GM18519 (cell line): ENCODE measurements around the gene MAPK8IP3.

Experiments used
- ATAC-seq: cut with Tn5 transposase; IDR thresholded peaks from one replicate; pipeline ENCODE4 v1.9.1; 2021; ENCODE audit warnings: mild to moderate bottlenecking, moderate library complexity; ENCODE audit not compliant: unreplicated experiment, low FRiP score

MAPK8IP3 gene

GRCh38 chr16:1705688-1706385 is at the start of gene MAPK8IP3:
MAPK8IP3 (plus strand) TSS chr16:1706195; CDS start chr16:1706340, 145 bp downstream.
- ATAC-seq = peak; percentile 71

DNA sequence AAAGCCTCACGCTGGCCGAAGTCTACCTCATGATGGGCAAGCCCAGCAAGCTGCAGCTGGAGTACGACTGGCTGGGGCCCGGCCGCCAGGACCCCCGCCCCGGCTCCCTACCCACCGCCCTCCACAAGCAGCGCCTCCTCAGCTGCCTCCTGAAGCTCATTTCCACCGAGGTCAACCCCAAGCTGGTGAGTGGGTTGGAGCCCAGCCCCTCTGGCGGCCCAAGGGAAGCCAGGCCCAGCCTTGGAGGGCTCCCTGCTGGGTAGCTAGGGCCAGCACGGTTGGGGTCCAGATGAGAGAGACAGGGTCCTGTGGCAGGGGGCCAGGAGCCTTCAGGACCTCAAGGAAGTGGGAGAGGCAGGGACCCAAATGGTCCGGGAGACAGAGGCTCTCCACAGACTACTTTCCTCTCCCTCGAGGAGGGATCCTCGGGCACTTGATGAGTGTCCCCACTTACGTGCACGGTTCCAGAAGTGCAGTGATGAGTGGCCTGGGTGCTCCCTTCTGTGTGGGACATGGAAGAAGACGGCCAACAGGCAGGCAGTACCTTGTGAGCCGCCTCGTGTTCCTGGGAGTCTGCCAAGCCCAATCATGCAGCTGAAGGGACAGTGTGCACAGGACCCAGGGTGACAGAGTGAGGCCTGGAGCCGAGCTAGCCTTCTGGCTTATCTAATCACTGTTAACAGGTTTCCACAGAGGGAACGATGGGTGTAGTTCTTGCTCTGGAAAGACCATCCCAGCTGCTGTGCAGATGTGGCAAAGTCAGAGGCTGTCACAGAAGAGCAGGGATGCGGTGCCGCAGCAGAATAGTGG is 49.0 kb upstream of the MAPK8IP3 start:
- ATAC-seq = no peak

GRCh38 chr16:1657841-1658240 is 48.2 kb upstream of the MAPK8IP3 start:
- no peak for ATAC-seq

- ATAC-seq = no peak
Measured at GRCh38 chr16:1659031-1659430, 47.0 kb upstream of the MAPK8IP3 start.

DNA sequence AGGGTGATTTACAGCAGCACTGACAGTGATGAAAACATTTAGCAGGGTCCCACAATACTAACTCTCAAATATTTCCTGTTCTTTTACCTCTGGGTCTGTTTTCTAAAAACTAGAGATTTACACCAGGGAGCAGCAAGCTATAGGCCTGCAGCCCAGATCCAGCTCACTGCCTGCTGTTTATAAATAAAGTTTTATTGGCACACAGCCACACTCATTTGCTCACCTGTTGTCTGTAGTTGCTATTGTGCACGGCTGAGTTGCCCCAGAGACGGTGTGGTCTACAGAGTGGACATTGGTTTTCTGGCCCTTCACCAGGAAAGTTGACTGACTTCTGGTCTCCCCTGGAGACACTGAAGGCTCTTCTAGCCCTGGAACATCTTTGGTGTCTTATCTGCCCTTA is 44.2 kb upstream of the MAPK8IP3 start:
- ATAC-seq = no peak

DNA sequence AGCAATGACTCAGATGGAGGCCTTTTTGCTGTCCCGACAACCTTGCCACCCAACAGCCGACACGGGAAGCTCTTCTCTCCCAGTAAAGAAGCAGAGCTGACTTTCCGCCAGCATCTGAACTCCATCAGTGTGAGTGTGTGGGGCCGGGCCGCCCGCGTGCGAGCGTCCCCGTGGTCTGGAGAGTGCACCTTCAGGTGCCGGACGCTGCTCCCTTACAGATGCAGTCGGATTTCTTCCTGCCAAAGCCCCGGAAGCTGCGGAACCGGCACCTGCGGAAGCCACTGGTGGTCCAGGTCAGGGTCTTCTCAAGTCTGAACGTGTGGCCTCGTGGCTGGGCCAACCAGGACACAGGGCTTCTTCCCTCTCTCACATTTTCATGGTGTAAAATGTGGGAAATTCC is 43.5 kb upstream of the MAPK8IP3 start:
- no peak for ATAC-seq

DNA sequence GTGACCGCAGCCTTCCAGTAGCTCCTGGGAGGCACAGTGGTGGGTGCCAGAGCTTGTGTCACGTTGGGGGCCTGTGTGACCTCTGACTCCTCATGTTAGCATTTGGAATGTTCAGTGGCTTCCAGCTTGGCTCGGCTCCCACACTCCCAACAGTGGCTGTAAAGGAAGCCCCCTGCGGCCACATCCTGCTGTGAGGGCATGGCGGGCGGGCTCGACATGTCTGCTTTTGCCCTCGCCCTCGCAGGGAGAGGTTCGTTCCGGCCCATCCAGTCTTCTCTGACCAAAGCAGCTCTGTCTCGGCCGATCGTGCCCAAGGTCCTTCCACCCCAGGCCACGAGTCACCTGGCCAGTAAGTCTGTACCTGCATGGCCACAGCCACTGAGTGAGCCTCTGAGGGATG is 40.2 kb upstream of the MAPK8IP3 start:
- no peak for ATAC-seq

- no peak for ATAC-seq
Measured at GRCh38 chr16:1666316-1666715, 39.7 kb upstream of the MAPK8IP3 start.

- no peak for ATAC-seq
Measured at GRCh38 chr16:1667271-1667670, 38.7 kb upstream of the MAPK8IP3 start.

DNA sequence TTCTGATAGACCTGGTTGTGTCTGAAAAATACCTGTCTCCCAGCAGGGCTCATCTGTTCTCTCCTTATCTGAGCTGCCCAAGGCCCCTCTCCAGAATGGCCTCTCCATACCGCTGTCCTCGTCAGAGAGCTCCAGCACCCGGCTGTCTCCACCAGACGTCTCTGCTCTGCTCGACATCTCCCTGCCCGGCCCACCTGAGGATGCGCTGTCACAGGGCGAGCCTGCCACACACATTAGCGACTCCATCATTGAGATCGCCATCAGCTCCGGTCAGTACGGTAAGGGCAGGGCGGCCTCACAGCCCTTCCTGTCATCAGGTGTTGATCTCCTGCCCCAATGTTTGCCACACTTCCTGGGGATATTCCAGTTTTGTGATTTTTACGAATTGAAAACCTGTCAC is 38.1 kb upstream of the MAPK8IP3 start:
- no peak for ATAC-seq

- ATAC-seq = no peak
Measured at GRCh38 chr16:1668612-1669319, 37.2 kb upstream of the MAPK8IP3 start.

DNA sequence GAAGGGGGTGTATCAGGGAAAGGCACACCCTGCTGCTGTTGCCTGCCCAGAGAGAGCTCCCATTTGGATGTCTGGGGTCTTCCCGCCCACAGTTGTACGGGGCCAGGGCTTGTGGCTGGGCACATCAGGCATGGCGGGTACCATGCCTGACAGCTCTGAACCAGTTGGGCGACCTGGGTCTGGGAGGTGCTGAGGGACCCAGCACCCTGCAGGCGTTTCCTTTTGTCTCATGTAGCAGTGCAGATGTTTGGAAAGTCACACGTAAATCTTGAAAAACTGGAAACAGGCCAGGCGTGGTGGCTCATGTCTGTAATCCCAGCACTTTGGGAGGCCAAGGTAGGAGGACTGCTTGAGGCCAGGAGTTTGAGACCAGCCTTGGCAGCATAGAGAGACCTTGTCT is 36.3 kb upstream of the MAPK8IP3 start:
- ATAC-seq = no peak

DNA sequence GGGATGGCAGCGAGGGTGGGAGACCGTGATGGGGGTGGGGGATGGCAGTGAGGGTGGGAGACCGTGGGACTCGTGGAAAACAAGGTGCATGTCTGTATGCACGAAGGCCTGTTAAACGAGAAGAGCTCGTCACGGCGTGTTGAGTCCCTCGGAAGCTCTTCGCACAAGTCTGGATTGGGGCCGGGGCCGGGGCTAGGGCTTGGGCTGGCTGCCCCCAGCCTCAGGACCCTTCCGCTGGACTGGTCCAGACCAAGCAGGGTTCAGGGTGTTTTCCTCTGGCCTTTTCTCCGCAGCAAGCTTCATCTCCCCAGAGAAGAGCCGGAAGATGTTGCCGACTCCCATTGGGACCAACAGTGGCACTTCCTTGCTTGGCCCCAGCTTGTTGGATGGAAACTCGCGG is 35.6 kb upstream of the MAPK8IP3 start:
- ATAC-seq = no peak

- no peak for ATAC-seq
Measured at GRCh38 chr16:1670866-1671265, 35.1 kb upstream of the MAPK8IP3 start.

- ATAC-seq = no peak
Measured at GRCh38 chr16:1673424-1674151, 32.4 kb upstream of the MAPK8IP3 start.

DNA sequence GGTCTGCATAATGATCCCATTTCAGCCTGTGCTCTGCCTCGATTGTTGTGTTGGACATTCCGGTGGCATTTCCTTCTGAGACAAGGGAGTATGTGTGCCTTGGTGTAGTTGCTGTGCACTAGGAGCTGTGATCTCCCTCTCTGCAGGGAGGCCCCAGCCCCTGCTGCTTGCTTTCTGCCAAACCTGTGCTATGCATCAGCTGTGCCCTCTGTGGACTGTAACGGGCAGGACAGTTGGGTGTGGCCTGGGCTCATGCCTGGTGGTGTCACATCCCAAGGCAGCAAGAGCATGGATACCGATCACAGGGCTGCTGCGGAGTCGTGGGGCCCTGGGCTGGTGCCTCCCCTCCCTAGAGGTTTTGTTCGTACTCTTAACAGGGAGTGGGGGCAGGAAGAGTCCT is 31.7 kb upstream of the MAPK8IP3 start:
- no peak for ATAC-seq

DNA sequence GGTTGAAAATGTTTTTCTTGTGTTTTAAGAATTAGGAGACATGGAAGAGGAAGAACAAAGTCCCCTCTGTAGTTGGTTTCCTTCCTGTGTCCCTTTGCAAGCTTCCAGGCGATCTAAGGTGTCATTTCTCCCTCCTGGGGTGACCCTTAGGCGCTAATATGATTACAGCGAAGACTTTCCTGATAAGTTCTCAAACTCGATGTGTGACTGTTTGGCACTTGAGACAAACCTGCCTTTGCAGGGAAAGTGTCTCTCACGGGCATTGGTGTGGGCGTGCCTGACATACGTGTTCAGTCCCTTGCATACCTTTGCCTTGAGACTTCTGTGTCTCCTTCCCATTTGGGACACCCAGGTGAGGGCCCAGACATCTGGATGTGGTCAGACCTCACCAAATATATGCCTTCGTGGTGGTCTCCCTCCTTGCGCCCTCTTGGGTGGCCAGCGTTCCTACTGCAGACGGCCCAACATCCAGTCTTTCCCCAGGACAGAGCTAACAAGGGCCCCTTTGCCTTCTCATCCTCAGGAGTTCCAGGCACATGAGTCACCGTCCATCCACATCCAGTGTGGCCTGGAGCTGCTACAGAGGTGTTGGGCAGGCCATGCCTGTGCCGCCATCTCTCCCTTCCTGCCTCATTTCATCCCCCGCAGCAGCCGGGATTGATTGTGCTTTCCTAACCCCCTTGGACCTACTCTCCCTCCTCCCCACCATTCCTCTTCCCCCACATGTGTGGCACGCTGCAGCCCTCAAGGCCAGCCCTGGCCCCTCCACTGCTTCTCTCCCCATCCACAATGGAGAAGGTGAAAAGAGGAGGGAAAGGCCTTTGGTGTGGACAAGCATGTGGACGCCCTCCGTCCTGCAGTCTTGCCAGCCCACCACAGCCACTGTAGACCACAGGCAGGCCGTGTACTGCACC is 31.0 kb upstream of the MAPK8IP3 start:
- no peak for ATAC-seq

DNA sequence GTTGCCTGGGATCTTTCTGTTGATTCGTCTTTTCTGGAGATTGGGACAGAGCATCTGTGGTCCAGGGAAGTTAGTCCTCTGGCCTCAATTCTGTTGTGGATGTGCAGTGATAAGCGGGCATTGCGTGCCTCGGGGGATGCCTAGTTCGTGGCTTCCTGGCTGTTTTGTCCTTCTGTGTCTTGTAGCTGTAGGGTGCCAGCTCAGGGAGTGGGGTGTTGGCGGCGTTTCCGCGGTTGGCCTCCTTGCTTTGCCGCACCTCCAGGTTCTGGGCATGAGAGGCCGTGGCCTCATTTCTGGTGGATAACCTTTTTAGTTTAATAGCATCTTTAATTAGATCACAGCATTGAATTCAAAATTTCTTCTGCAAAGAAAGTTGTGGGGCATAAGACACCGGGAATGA is 29.3 kb upstream of the MAPK8IP3 start:
- ATAC-seq = no peak

DNA sequence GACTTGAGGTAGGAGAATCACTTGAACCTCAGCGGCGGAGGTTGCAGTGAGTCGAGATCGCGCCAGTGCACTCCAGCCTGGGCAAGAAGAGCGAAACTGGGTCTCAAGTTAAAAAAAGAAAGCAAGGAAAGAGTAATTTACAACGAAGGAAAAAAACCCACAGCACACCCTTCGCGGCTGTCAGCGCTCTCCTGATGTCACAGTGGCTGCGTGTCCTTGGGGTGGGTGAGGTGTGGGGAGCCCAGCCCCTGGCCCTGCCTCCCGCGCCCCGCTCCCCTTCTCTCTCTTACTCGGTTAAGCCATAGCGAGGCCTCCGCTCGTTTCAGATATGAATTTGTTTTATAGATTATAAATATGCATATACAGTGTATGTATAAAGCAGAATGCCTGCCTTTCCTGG is 28.7 kb upstream of the MAPK8IP3 start:
- no peak for ATAC-seq
